GM12878 (cell line): ENCODE results near the gene ENDOV. TPM values are rescaled to one million over a fixed set of nuclear protein-coding genes. Genes with fewer than 3 reads are reported as not detected.

Experiments
- ATAC-seq: fragments of 200-7000 bp; cut with Tn5 transposase; 3 replicates; pipeline ENCODE4 v1.9.1; 2020; ENCODE audit warnings: mild to moderate bottlenecking, moderate library complexity
- BruUV-seq: library from RNA; stranded (reverse); fragments of 400-500 nt; replicated peaks from 2 replicates; lab custom pipeline; 2021; lab: Mats Ljungman, UMichigan
- CTCF ChIA-PET: fragments of 300-600 bp; sonication (Branson Sonifier 250); formaldehyde crosslinking; extraction: SDS; loops from one replicate; lab custom pipeline; 2021; ENCODE audit warnings: inconsistent platforms; lab: Yijun Ruan, JAX
- POLR2A ChIA-PET: fragments of 350-600 bp; formaldehyde crosslinking; extraction: SDS; loops from one replicate; lab custom pipeline; 2021; ENCODE audit warnings: inconsistent platforms; lab: Charles Lee
- RAD21 ChIA-PET: fragments of 300-600 bp; sonication (Branson Sonifier 250); formaldehyde crosslinking; loops from one replicate; lab custom pipeline; 2023; ENCODE audit warnings: antibody characterized with exemption; ENCODE audit not compliant: unreplicated experiment; lab: Charles Lee
- SMC1A ChIA-PET: fragments of 300-600 bp; sonication (Branson Sonifier 250); formaldehyde crosslinking; loops from one replicate; lab custom pipeline; 2023; ENCODE audit not compliant: unreplicated experiment, uncharacterized antibody; lab: Charles Lee
- DNase-seq: peaks from one replicate; pipeline ENCODE4 v3.0.0-alpha.2; 2011; ENCODE audit warnings: low read depth, low spot score
- FAIRE-seq: peaks from 3 replicates; lab custom pipeline; 2011; peaks lifted over from hg19 to GRCh38; lab: Jason Lieb, UNC
- H2AFZ ChIP-seq: 2 replicates; pipeline ENCODE4 v1.6.0; 2011; ENCODE audit warnings: low read depth, low read length, control low read depth; ENCODE audit not compliant: control insufficient read depth
- H3K27ac ChIP-seq: 2 replicates; pipeline ENCODE4 v1.5.1; 2011; ENCODE audit warnings: control low read depth; ENCODE audit not compliant: control insufficient read depth, insufficient read depth
- H3K27me3 ChIP-seq, 2 experiments: replicated peaks in 1 of 2; 2 replicates each; pipeline versions ENCODE4 v1.6.0 to v1.6.1; 2011; ENCODE audit warnings: low read length in 1 of 2; ENCODE audit not compliant: control insufficient read depth in 2 of 2, insufficient read depth in 2 of 2
- H3K36me3 ChIP-seq, 2 experiments: 2 replicates each; pipeline ENCODE4 v1.5.1; 2011; ENCODE audit warnings: low read length in 1 of 2; ENCODE audit not compliant: control insufficient read depth in 2 of 2, insufficient read depth in 2 of 2
- H3K4me1 ChIP-seq: 2 replicates; pipeline ENCODE4 v1.6.1; 2011; ENCODE audit warnings: mild to moderate bottlenecking, low read length, moderate library complexity, mixed read lengths; ENCODE audit not compliant: control insufficient read depth, insufficient read depth
- H3K4me2 ChIP-seq: 2 replicates; pipeline ENCODE4 v1.6.0; 2011; ENCODE audit warnings: control low read depth; ENCODE audit not compliant: control insufficient read depth, insufficient read depth
- H3K4me3 ChIP-seq: fragments of 200-600 bp; sonication (generic); 2 replicates; pipeline ENCODE4 v1.5.1; 2016
- H3K79me2 ChIP-seq: 2 replicates; pipeline ENCODE4 v1.6.0; 2011; ENCODE audit warnings: low read length; ENCODE audit not compliant: control insufficient read depth, insufficient read depth
- H3K9ac ChIP-seq: 2 replicates; pipeline ENCODE4 v1.8.0; 2011; ENCODE audit warnings: low read length, control low read depth, mixed read lengths; ENCODE audit not compliant: control insufficient read depth, insufficient read depth
- H3K9me3 ChIP-seq: replicated peaks from 3 replicates; pipeline ENCODE4 v1.5.1; 2011; ENCODE audit warnings: mild to moderate bottlenecking, low read length; ENCODE audit not compliant: control insufficient read depth, insufficient read depth
- H4K20me1 ChIP-seq: 2 replicates; pipeline ENCODE4 v1.6.0; 2011; ENCODE audit not compliant: control insufficient read depth, insufficient read depth
- MYC ChIP-seq: IDR thresholded peaks from 2 replicates; pipeline ENCODE4 v1.6.1; 2011; ENCODE audit warnings: mild to moderate bottlenecking, low read length, moderate library complexity, inconsistent platforms; ENCODE audit not compliant: insufficient read depth, insufficient replicate concordance, insufficient read length, severe bottlenecking
- PKNOX1 ChIP-seq: fragments of 450-650 bp; IDR thresholded peaks from 2 replicates; pipeline ENCODE4 v1.6.1; 2016; ENCODE audit warnings: mild to moderate bottlenecking
- ZNF687 ChIP-seq: fragments of 450-650 bp; IDR thresholded peaks from 2 replicates; pipeline ENCODE4 v1.6.1; 2017; ENCODE audit warnings: mild to moderate bottlenecking, moderate library complexity
- WGBS: methylation state at CpG from one replicate; pipeline ENCODE4 v1.1.6; 2016; ENCODE audit warnings: low lambda C conversion rate; ENCODE audit not compliant: insufficient replicate concordance, insufficient coverage; ENCODE audit errors: missing lambda C conversion rate; 5-methylcytosine and 5-hydroxymethylcytosine counted together
- in situ Hi-C: fragments of 300-500 bp; cut with MboI; formaldehyde crosslinking; loops from 9 replicates; pipeline ENCODE4 v1.14.3; 2018; ENCODE audit warnings: mixed read lengths
- intact Hi-C: fragments of 100-400 bp; cut with micrococcal nuclease; formaldehyde crosslinking; loops from one replicate; pipeline ENCODE4 v1.14.2; 2022; ENCODE audit not compliant: unreplicated experiment
- polyA plus RNA-seq, 11 experiments: library from polyadenylated mRNA; depleted of rRNA in 4 of 11; unstranded in 6 of 11; stranded (reverse) in 5 of 11; fragments of >200 nt; fragmentation: Nextera tagmentation in 4 of 11; fragmentation: Illumina TruSeq in 1 of 11; extraction: Ambion mirVana in 4 of 11; extraction: Trizol in 1 of 11; gene quantifications; 1 replicate in 1 of 11; 2 replicates in 10 of 11; pipeline versions ENCODE4 v1.2.1 to v1.2.3, GENCODE V29; 2011 to 2016; ENCODE audit warnings: inconsistent platforms in 2 of 11, missing spikeins in 2 of 11, low read depth in 1 of 11
- total RNA-seq, 4 experiments: library from RNA; depleted of rRNA in 3 of 4; stranded (reverse); fragments of >200 nt in 3 of 4; fragmentation: Illumina TruSeq in 1 of 4; extraction: Trizol in 1 of 4; gene quantifications; 2 replicates each; pipeline versions ENCODE4 v1.2.1 to v1.2.3, GENCODE V29; 2013 to 2021

ENDOV gene
- total and polyA plus RNA-seq, 10 of the 15 experiments (the other 5 are each of a cell fraction or from before 2014, with no cell fraction given), result 0.63 to 11.9 (median 8.1) TPM

DNA sequence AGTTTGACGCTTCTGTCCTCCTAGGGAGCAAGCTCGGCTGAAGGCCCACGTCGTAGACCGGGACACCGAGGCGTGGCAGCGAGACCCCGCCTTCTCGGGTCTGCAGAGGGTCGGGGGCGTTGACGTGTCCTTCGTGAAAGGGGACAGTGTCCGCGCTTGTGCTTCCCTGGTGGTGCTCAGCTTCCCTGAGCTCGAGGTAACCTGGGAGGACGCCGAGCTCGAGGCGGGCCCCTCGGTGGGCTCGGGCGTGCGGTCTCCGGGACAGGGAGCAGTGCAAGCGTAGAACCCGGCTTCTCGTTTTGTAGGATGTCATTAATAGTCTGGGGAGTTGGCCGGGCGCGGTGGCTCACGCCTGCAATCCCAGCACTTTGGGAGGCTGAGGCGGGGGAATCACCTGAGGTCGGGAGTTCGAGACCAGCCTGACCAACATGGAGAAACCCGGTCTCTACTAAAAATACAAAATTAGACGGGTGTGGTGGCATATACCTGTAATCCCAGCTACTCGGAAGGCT, 715 bp downstream of the ENDOV start:
- FAIRE-seq, result no peak
- H3K36me3 ChIP-seq, result no peaks in the 10 kb centered on the region; a peak in 1 of 4 replicates
- peak overlapping the region; percentile 98 for H2AFZ ChIP-seq
- in situ Hi-C loops (no loop called here), intact Hi-C loops (no loop called here)
- ATAC-seq, result no peak; the same call in 1 of the 3 replicates
- H3K27ac ChIP-seq, result peak overlapping the region; percentile 87
- 10% methylated on average over 38 of the region's 39 CpGs for WGBS
- no TSS peak for BruUV-seq
- H3K4me3 ChIP-seq, result peak overlapping the region; percentile 93
- RAD21 ChIA-PET, result no interaction called here
- peaks cover 5% of the 10 kb centered on the region for H3K79me2 ChIP-seq
- peak overlapping the region; percentile 99 for H3K4me2 ChIP-seq
- peak overlapping the region; percentile 81 for H3K9ac ChIP-seq
- POLR2A ChIA-PET, result no interaction called here
- H4K20me1 ChIP-seq, result no peaks in the 10 kb centered on the region; the same call in 1 of the 2 replicates
- DNase-seq, result no peak
- no peaks in the 10 kb centered on the region for H3K27me3 ChIP-seq
- CTCF ChIA-PET, result no interaction called here
- no peaks in the 10 kb centered on the region for H3K4me1 ChIP-seq
- SMC1A ChIA-PET, result interaction anchor here (1.7 kb wide), 1 partner anchor 38 kb away, joined by 3 read pairs; no protein-coding TSS in a partner anchor
- TF ChIP-seq PKNOX1 (no peak), MYC (no peak), ZNF687 (no peak)
- H3K9me3 ChIP-seq, result no peaks in the 10 kb centered on the region
